ENCODE results near the gene SPATA24.
"Not testable (repeated sequence)": the region's sequence is repeated elsewhere in the genome, so short reads cannot be mapped to it uniquely, and the experiment has no call there.

SPATA24 gene

GRCh38 chr5:139371482-139372435 is 32.1 kb downstream of the SPATA24 start:
- Histone ChIP-seq H3K4me3 (ENCODE audit: low read depth in 1 of 2, low read length in 2 of 2) (no peak overlapping the region), H3K9ac (ENCODE audit: low read depth in 1 of 2, low read length in 2 of 2) (no peak overlapping the region), H3K36me3 (ENCODE audit: control insufficient read depth in 1 of 2, insufficient read depth in 2 of 2, low read length in 2 of 2) (peaks cover 4 to 44% of the 10 kb centered on the region in 2 donors), H3K27ac (ENCODE audit: low read depth, low read length) (no peak overlapping the region), H3K9me3 (ENCODE audit: control insufficient read depth in 1 of 2, low read length in 2 of 2) (no peaks in the 10 kb centered on the region), H3K4me1 (ENCODE audit: control insufficient read depth in 1 of 2, insufficient read depth in 2 of 2, low read length in 2 of 2) (peaks cover 7 to 12% of the 10 kb centered on the region in 2 donors), H3K27me3 (ENCODE audit: control insufficient read depth in 1 of 2, insufficient read depth in 2 of 2, low read length in 2 of 2) (no peaks in the 10 kb centered on the region)

- peaks cover 7 to 12% of the 10 kb centered on the region in 2 donors for H3K4me1 ChIP-seq (ENCODE audit: control insufficient read depth in 1 of 2, insufficient read depth in 2 of 2, low read length in 2 of 2)
- H3K9ac ChIP-seq (ENCODE audit: low read depth in 1 of 2, low read length in 2 of 2): no peak overlapping the region
- no peaks in the 10 kb centered on the region for H3K9me3 ChIP-seq (ENCODE audit: control insufficient read depth in 1 of 2, low read length in 2 of 2)
- no peak overlapping the region for H3K4me3 ChIP-seq (ENCODE audit: low read depth in 1 of 2, low read length in 2 of 2)
- no peaks in the 10 kb centered on the region for H3K27me3 ChIP-seq (ENCODE audit: control insufficient read depth in 1 of 2, insufficient read depth in 2 of 2, low read length in 2 of 2)
- H3K27ac ChIP-seq (ENCODE audit: low read depth, low read length): no peak overlapping the region
- H3K36me3 ChIP-seq (ENCODE audit: control insufficient read depth in 1 of 2, insufficient read depth in 2 of 2, low read length in 2 of 2): peaks cover 7 to 57% of the 10 kb centered on the region in 2 donors
These were observed 34.7 kb downstream of the SPATA24 start for GRCh38 chr5:139369181-139369580.

GRCh38 chr5:139368613-139369012 is 35.3 kb downstream of the SPATA24 start:
- Histone ChIP-seq H3K9me3 (ENCODE audit: control insufficient read depth in 1 of 2, low read length in 2 of 2) (no peaks in the 10 kb centered on the region), H3K4me1 (ENCODE audit: control insufficient read depth in 1 of 2, insufficient read depth in 2 of 2, low read length in 2 of 2) (peaks cover 4 to 7% of the 10 kb centered on the region in 2 donors), H3K27me3 (ENCODE audit: control insufficient read depth in 1 of 2, insufficient read depth in 2 of 2, low read length in 2 of 2) (no peaks in the 10 kb centered on the region), H3K27ac (ENCODE audit: low read depth, low read length) (no peak overlapping the region), H3K4me3 (ENCODE audit: low read depth in 1 of 2, low read length in 2 of 2) (no peak overlapping the region), H3K9ac (ENCODE audit: low read depth in 1 of 2, low read length in 2 of 2) (no peak overlapping the region), H3K36me3 (ENCODE audit: control insufficient read depth in 1 of 2, insufficient read depth in 2 of 2, low read length in 2 of 2) (peaks cover 13 to 62% of the 10 kb centered on the region in 2 donors)

GRCh38 chr5:139364466-139364865 is 39.4 kb downstream of the SPATA24 start:
- Histone ChIP-seq H3K9ac (ENCODE audit: low read depth in 1 of 2, low read length in 2 of 2) (no peak overlapping the region), H3K27ac (ENCODE audit: low read depth, low read length) (no peak overlapping the region), H3K27me3 (ENCODE audit: control insufficient read depth in 1 of 2, insufficient read depth in 2 of 2, low read length in 2 of 2) (no peaks in the 10 kb centered on the region), H3K36me3 (ENCODE audit: control insufficient read depth in 1 of 2, insufficient read depth in 2 of 2, low read length in 2 of 2) (peaks cover 20 to 50% of the 10 kb centered on the region in 2 donors), H3K4me3 (ENCODE audit: low read depth in 1 of 2, low read length in 2 of 2) (no peak overlapping the region), H3K9me3 (ENCODE audit: control insufficient read depth in 1 of 2, low read length in 2 of 2) (no peaks in the 10 kb centered on the region), H3K4me1 (ENCODE audit: control insufficient read depth in 1 of 2, insufficient read depth in 2 of 2, low read length in 2 of 2) (no peaks in the 10 kb centered on the region)

GRCh38 chr5:139363937-139364336 is 40.0 kb downstream of the SPATA24 start:
- peaks cover 16 to 46% of the 10 kb centered on the region in 2 donors for H3K36me3 ChIP-seq (ENCODE audit: control insufficient read depth in 1 of 2, insufficient read depth in 2 of 2, low read length in 2 of 2)
- H3K27me3 ChIP-seq (ENCODE audit: control insufficient read depth in 1 of 2, insufficient read depth in 2 of 2, low read length in 2 of 2): no peaks in the 10 kb centered on the region
- no peak overlapping the region for H3K27ac ChIP-seq (ENCODE audit: low read depth, low read length)
- no peaks in the 10 kb centered on the region for H3K9me3 ChIP-seq (ENCODE audit: control insufficient read depth in 1 of 2, low read length in 2 of 2)
- no peak overlapping the region for H3K9ac ChIP-seq (ENCODE audit: low read depth in 1 of 2, low read length in 2 of 2)
- H3K4me1 ChIP-seq (ENCODE audit: control insufficient read depth in 1 of 2, insufficient read depth in 2 of 2, low read length in 2 of 2): no peaks in the 10 kb centered on the region
- H3K4me3 ChIP-seq (ENCODE audit: low read depth in 1 of 2, low read length in 2 of 2): no peak overlapping the region

- no peaks in the 10 kb centered on the region for H3K9me3 ChIP-seq (ENCODE audit: control insufficient read depth in 1 of 2, low read length in 2 of 2)
- peaks cover 16 to 36% of the 10 kb centered on the region in 2 donors for H3K36me3 ChIP-seq (ENCODE audit: control insufficient read depth in 1 of 2, insufficient read depth in 2 of 2, low read length in 2 of 2)
- H3K9ac ChIP-seq (ENCODE audit: low read depth in 1 of 2, low read length in 2 of 2): no peak overlapping the region
- no peaks in the 10 kb centered on the region for H3K4me1 ChIP-seq (ENCODE audit: control insufficient read depth in 1 of 2, insufficient read depth in 2 of 2, low read length in 2 of 2)
- H3K4me3 ChIP-seq (ENCODE audit: low read depth in 1 of 2, low read length in 2 of 2): no peak overlapping the region
- H3K27me3 ChIP-seq (ENCODE audit: control insufficient read depth in 1 of 2, insufficient read depth in 2 of 2, low read length in 2 of 2): no peaks in the 10 kb centered on the region
- no peak overlapping the region for H3K27ac ChIP-seq (ENCODE audit: low read depth, low read length)
These were observed 42.0 kb downstream of the SPATA24 start for GRCh38 chr5:139361835-139362429.

GRCh38 chr5:139360384-139360783 is 43.5 kb downstream of the SPATA24 start:
- no peaks in the 10 kb centered on the region for H3K9me3 ChIP-seq (ENCODE audit: control insufficient read depth in 1 of 2, low read length in 2 of 2)
- H3K4me1 ChIP-seq (ENCODE audit: control insufficient read depth in 1 of 2, insufficient read depth in 2 of 2, low read length in 2 of 2): no peaks in the 10 kb centered on the region
- no peak overlapping the region for H3K4me3 ChIP-seq (ENCODE audit: low read depth in 1 of 2, low read length in 2 of 2)
- H3K27ac ChIP-seq (ENCODE audit: low read depth, low read length): no peak overlapping the region
- H3K27me3 ChIP-seq (ENCODE audit: control insufficient read depth in 1 of 2, insufficient read depth in 2 of 2, low read length in 2 of 2): no peaks in the 10 kb centered on the region
- no peak overlapping the region for H3K9ac ChIP-seq (ENCODE audit: low read depth in 1 of 2, low read length in 2 of 2)
- H3K36me3 ChIP-seq (ENCODE audit: control insufficient read depth in 1 of 2, insufficient read depth in 2 of 2, low read length in 2 of 2): peaks cover 16 to 22% of the 10 kb centered on the region in 2 donors

GRCh38 chr5:139358064-139358463 is 45.8 kb downstream of the SPATA24 start:
- H3K27ac ChIP-seq (ENCODE audit: low read depth, low read length): no peak overlapping the region
- no peak overlapping the region for H3K4me3 ChIP-seq (ENCODE audit: low read depth in 1 of 2, low read length in 2 of 2)
- H3K4me1 ChIP-seq (ENCODE audit: control insufficient read depth in 1 of 2, insufficient read depth in 2 of 2, low read length in 2 of 2): no peaks in the 10 kb centered on the region
- H3K9ac ChIP-seq (ENCODE audit: low read depth in 1 of 2, low read length in 2 of 2): no peak overlapping the region
- no peaks in the 10 kb centered on the region for H3K27me3 ChIP-seq (ENCODE audit: control insufficient read depth in 1 of 2, insufficient read depth in 2 of 2, low read length in 2 of 2)
- no peaks in the 10 kb centered on the region for H3K9me3 ChIP-seq (ENCODE audit: control insufficient read depth in 1 of 2, low read length in 2 of 2)
- H3K36me3 ChIP-seq (ENCODE audit: control insufficient read depth in 1 of 2, insufficient read depth in 2 of 2, low read length in 2 of 2): peaks cover 1 to 6% of the 10 kb centered on the region in 2 donors

GRCh38 chr5:139355900-139356299 is 48.0 kb downstream of the SPATA24 start:
- H3K36me3 ChIP-seq (ENCODE audit: control insufficient read depth in 1 of 2, insufficient read depth in 2 of 2, low read length in 2 of 2); H3K27me3 ChIP-seq (ENCODE audit: control insufficient read depth in 1 of 2, insufficient read depth in 2 of 2, low read length in 2 of 2); H3K4me3 ChIP-seq (ENCODE audit: low read depth in 1 of 2, low read length in 2 of 2); H3K9me3 ChIP-seq (ENCODE audit: control insufficient read depth in 1 of 2, low read length in 2 of 2); H3K27ac ChIP-seq (ENCODE audit: low read depth, low read length); H3K9ac ChIP-seq (ENCODE audit: low read depth in 1 of 2, low read length in 2 of 2); H3K4me1 ChIP-seq (ENCODE audit: control insufficient read depth in 1 of 2, insufficient read depth in 2 of 2, low read length in 2 of 2): not testable (repeated sequence)

- H3K9me3 ChIP-seq (ENCODE audit: control insufficient read depth in 1 of 2, low read length in 2 of 2): no peaks in the 10 kb centered on the region
- H3K4me1 ChIP-seq (ENCODE audit: control insufficient read depth in 1 of 2, insufficient read depth in 2 of 2, low read length in 2 of 2): peaks cover 0 to 3% of the 10 kb centered on the region in 2 donors
- H3K4me3 ChIP-seq (ENCODE audit: low read depth in 1 of 2, low read length in 2 of 2): no peak overlapping the region
- H3K9ac ChIP-seq (ENCODE audit: low read depth in 1 of 2, low read length in 2 of 2): no peak overlapping the region
- no peaks in the 10 kb centered on the region for H3K27me3 ChIP-seq (ENCODE audit: control insufficient read depth in 1 of 2, insufficient read depth in 2 of 2, low read length in 2 of 2)
- H3K27ac ChIP-seq (ENCODE audit: low read depth, low read length): no peak overlapping the region
- peaks cover 0 to 4% of the 10 kb centered on the region in 2 donors for H3K36me3 ChIP-seq (ENCODE audit: control insufficient read depth in 1 of 2, insufficient read depth in 2 of 2, low read length in 2 of 2)
These were observed 49.7 kb downstream of the SPATA24 start for GRCh38 chr5:139354186-139354585.
